WTC11 (cell line): ENCODE measurements around the gene SMYD1.

Experiments
- ATF3 ChIP-seq: sonication (generic); formaldehyde crosslinking; conservative IDR thresholded peaks from 2 replicates; pipeline ENCODE4 v1.8.1; 2022; ENCODE audit warnings: mild to moderate bottlenecking, missing genetic modification reagents
- CREM ChIP-seq: sonication (generic); formaldehyde crosslinking; IDR thresholded peaks from 2 replicates; pipeline ENCODE4 v1.8.1; 2022; ENCODE audit warnings: mild to moderate bottlenecking, missing genetic modification reagents, moderate library complexity
- CTCF ChIP-seq: fragments of 200-600 bp; IDR thresholded peaks from 2 replicates; pipeline ENCODE4 v1.8.0; 2022; ENCODE audit warnings: antibody characterized with exemption
- JUN ChIP-seq: sonication (generic); formaldehyde crosslinking; IDR thresholded peaks from 2 replicates; pipeline ENCODE4 v1.8.0; 2023; ENCODE audit warnings: mild to moderate bottlenecking, missing genetic modification reagents
- MYBL2 ChIP-seq: sonication (generic); formaldehyde crosslinking; IDR thresholded peaks from 2 replicates; pipeline ENCODE4 v1.8.1; 2023; ENCODE audit warnings: mild to moderate bottlenecking, moderate library complexity, missing genetic modification reagents
- SP1 ChIP-seq: sonication (generic); formaldehyde crosslinking; conservative IDR thresholded peaks from 2 replicates; pipeline ENCODE4 v1.8.1; 2022; ENCODE audit warnings: missing genetic modification reagents
- ZBTB21 ChIP-seq: sonication (generic); formaldehyde crosslinking; IDR thresholded peaks from 2 replicates; pipeline ENCODE4 v1.8.1; 2023; ENCODE audit warnings: mild to moderate bottlenecking, missing genetic modification reagents, borderline replicate concordance
- ZNF232 ChIP-seq: sonication (generic); formaldehyde crosslinking; IDR thresholded peaks from 2 replicates; pipeline ENCODE4 v1.8.0; 2022; ENCODE audit warnings: mild to moderate bottlenecking, missing genetic modification reagents
- TF ChIP-seq, protein P1 (sequence below): sonication (generic); formaldehyde crosslinking; IDR thresholded peaks from 2 replicates; pipeline ENCODE4 v1.8.1; 2023; ENCODE audit warnings: mild to moderate bottlenecking, missing genetic modification reagents
- TF ChIP-seq, protein P2 (sequence below): sonication (generic); formaldehyde crosslinking; IDR thresholded peaks from 2 replicates; pipeline ENCODE4 v1.8.0; 2022; ENCODE audit warnings: mild to moderate bottlenecking, missing genetic modification reagents
- TF ChIP-seq, protein P3 (sequence below): sonication (generic); formaldehyde crosslinking; IDR thresholded peaks from 2 replicates; pipeline ENCODE4 v1.8.0; 2022; ENCODE audit warnings: missing genetic modification reagents
- TF ChIP-seq, protein P4 (sequence below): fragments of 250-450 bp; sonication (Bioruptor Pico); conservative IDR thresholded peaks from 2 replicates; pipeline ENCODE4 v1.9.0; 2021; ENCODE audit warnings: mild to moderate bottlenecking

GRCh38 chr2:88018909-88019308 lies 48.7 kb upstream of the SMYD1 start:
- TF ChIP-seq CREM, result no peak
- TF ChIP-seq CTCF, result no peak
- no peak for TF ChIP-seq ATF3 (CRISPR knock-in tag)
- TF ChIP-seq, protein P1, sequence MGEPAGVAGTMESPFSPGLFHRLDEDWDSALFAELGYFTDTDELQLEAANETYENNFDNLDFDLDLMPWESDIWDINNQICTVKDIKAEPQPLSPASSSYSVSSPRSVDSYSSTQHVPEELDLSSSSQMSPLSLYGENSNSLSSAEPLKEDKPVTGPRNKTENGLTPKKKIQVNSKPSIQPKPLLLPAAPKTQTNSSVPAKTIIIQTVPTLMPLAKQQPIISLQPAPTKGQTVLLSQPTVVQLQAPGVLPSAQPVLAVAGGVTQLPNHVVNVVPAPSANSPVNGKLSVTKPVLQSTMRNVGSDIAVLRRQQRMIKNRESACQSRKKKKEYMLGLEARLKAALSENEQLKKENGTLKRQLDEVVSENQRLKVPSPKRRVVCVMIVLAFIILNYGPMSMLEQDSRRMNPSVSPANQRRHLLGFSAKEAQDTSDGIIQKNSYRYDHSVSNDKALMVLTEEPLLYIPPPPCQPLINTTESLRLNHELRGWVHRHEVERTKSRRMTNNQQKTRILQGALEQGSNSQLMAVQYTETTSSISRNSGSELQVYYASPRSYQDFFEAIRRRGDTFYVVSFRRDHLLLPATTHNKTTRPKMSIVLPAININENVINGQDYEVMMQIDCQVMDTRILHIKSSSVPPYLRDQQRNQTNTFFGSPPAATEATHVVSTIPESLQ (CRISPR knock-in tag), result no peak
- TF ChIP-seq ZNF232 (CRISPR knock-in tag), result no peak
- TF ChIP-seq, protein P2, sequence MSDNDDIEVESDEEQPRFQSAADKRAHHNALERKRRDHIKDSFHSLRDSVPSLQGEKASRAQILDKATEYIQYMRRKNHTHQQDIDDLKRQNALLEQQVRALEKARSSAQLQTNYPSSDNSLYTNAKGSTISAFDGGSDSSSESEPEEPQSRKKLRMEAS (CRISPR knock-in tag), result no peak
- TF ChIP-seq, protein P3, sequence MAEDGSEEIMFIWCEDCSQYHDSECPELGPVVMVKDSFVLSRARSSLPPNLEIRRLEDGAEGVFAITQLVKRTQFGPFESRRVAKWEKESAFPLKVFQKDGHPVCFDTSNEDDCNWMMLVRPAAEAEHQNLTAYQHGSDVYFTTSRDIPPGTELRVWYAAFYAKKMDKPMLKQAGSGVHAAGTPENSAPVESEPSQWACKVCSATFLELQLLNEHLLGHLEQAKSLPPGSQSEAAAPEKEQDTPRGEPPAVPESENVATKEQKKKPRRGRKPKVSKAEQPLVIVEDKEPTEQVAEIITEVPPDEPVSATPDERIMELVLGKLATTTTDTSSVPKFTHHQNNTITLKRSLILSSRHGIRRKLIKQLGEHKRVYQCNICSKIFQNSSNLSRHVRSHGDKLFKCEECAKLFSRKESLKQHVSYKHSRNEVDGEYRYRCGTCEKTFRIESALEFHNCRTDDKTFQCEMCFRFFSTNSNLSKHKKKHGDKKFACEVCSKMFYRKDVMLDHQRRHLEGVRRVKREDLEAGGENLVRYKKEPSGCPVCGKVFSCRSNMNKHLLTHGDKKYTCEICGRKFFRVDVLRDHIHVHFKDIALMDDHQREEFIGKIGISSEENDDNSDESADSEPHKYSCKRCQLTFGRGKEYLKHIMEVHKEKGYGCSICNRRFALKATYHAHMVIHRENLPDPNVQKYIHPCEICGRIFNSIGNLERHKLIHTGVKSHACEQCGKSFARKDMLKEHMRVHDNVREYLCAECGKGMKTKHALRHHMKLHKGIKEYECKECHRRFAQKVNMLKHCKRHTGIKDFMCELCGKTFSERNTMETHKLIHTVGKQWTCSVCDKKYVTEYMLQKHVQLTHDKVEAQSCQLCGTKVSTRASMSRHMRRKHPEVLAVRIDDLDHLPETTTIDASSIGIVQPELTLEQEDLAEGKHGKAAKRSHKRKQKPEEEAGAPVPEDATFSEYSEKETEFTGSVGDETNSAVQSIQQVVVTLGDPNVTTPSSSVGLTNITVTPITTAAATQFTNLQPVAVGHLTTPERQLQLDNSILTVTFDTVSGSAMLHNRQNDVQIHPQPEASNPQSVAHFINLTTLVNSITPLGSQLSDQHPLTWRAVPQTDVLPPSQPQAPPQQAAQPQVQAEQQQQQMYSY (CRISPR knock-in tag), result no peak
- TF ChIP-seq ZBTB21, result no peak
- TF ChIP-seq MYBL2 (CRISPR knock-in tag), result no peak
- no peak for TF ChIP-seq SP1
- no peak for TF ChIP-seq JUN (CRISPR knock-in tag)
- TF ChIP-seq, protein P4, sequence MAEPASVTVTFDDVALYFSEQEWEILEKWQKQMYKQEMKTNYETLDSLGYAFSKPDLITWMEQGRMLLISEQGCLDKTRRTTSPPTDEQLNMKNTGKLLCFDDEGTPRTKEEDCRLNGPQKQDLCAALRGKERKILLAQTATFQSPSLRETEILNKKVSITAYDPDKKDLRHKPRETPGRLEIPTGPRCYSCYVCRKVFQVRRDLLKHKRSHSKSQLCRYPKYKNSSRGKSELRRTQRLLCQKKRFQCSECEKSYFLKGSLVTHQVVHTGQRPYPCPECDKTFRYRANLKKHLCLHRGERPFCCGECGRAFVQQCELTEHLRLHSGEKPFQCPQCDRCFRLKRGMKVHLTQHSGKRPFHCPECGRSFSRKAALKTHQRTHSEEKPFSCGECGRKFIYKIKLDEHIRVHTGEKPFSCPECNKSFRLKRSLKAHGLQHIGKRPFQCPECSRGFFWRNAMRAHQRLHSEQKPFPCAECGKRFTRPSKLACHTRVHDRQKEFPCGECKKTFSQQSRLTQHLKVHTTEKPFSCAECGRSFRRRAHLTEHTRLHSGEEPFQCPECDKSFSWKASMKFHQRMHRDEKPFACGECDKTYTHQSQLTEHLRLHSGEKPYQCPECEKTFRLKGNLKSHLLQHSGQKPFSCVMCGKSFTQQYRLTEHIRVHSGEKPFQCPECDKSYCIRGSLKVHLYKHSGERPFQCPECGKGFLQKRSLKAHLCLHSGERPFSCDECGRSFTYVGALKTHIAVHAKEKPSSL, result no peak
